GM23248 (cell line): Measurements from ENCODE around the gene SLC38A2. TPM values are rescaled to one million over a fixed set of nuclear protein-coding genes. Genes with fewer than 3 reads are reported as not detected.

Experiments
- DNase-seq: peaks from one replicate; pipeline ENCODE4 v3.0.0-alpha.2; 2015
- H2AFZ ChIP-seq: fragments of 200-600 bp; sonication (generic); 2 replicates; pipeline ENCODE4 v1.6.1; 2016; ENCODE audit warnings: antibody characterized with exemption
- H3F3A ChIP-seq: fragments of 200-600 bp; sonication (generic); 2 replicates; pipeline ENCODE4 v1.6.1; 2016; ENCODE audit warnings: mild to moderate bottlenecking, antibody characterized with exemption, mixed run types; ENCODE audit not compliant: insufficient read depth
- H3K27ac ChIP-seq: fragments of 200-600 bp; sonication (generic); 2 replicates; pipeline ENCODE4 v1.5.1; 2016; ENCODE audit warnings: mild to moderate bottlenecking
- H3K27me3 ChIP-seq: fragments of 200-600 bp; sonication (generic); replicated peaks from 2 replicates; pipeline ENCODE4 v1.6.1; 2016; ENCODE audit warnings: mild to moderate bottlenecking; ENCODE audit not compliant: insufficient read depth
- H3K36me3 ChIP-seq: fragments of 200-600 bp; sonication (generic); 2 replicates; pipeline ENCODE4 v1.6.1; 2016; ENCODE audit warnings: low read depth, mild to moderate bottlenecking
- H3K4me1 ChIP-seq: fragments of 200-600 bp; sonication (generic); 2 replicates; pipeline ENCODE4 v1.6.1; 2016; ENCODE audit warnings: mild to moderate bottlenecking; ENCODE audit not compliant: insufficient read depth
- H3K4me2 ChIP-seq: fragments of 200-600 bp; sonication (generic); one replicate; pipeline ENCODE4 v1.6.1; 2016; ENCODE audit warnings: mild to moderate bottlenecking; ENCODE audit not compliant: unreplicated experiment
- H3K4me3 ChIP-seq: fragments of 200-600 bp; sonication (generic); 2 replicates; pipeline ENCODE4 v1.5.1; 2016; ENCODE audit warnings: mild to moderate bottlenecking
- H3K79me2 ChIP-seq: fragments of 200-600 bp; sonication (generic); 2 replicates; pipeline ENCODE4 v1.6.1; 2016; ENCODE audit warnings: mild to moderate bottlenecking; ENCODE audit not compliant: insufficient read depth
- H3K9ac ChIP-seq: fragments of 200-600 bp; sonication (generic); 2 replicates; pipeline ENCODE4 v1.6.1; 2016; ENCODE audit warnings: mild to moderate bottlenecking
- H3K9me2 ChIP-seq: fragments of 200-600 bp; sonication (generic); 2 replicates; pipeline ENCODE4 v1.6.1; 2016; ENCODE audit warnings: mixed run types, mild to moderate bottlenecking, moderate library complexity; ENCODE audit not compliant: insufficient read depth
- H3K9me3 ChIP-seq: fragments of 200-600 bp; sonication (generic); one replicate; pipeline ENCODE4 v1.6.1; 2017; ENCODE audit warnings: low read depth
- H4K20me1 ChIP-seq: fragments of 200-600 bp; sonication (generic); 2 replicates; pipeline ENCODE4 v1.6.0; 2016; ENCODE audit not compliant: insufficient read depth
- EZH2 ChIP-seq: fragments of 200-600 bp; sonication (generic); IDR thresholded peaks from 2 replicates; pipeline ENCODE4 v1.6.1; 2018; ENCODE audit warnings: antibody characterized with exemption, mild to moderate bottlenecking; ENCODE audit not compliant: insufficient read depth, poor library complexity, severe bottlenecking
- EZH2phosphoT487 ChIP-seq: fragments of 200-600 bp; sonication (generic); IDR thresholded peaks from 2 replicates; pipeline ENCODE4 v1.6.1; 2018; ENCODE audit warnings: antibody characterized with exemption, moderate library complexity, mild to moderate bottlenecking, low read depth; ENCODE audit not compliant: insufficient read depth
- WGBS, 2 experiments: methylation state at CpG; one replicate each; pipeline ENCODE4 v1.1.6; 2015 to 2017; ENCODE audit warnings: low lambda C conversion rate in 2 of 2, low coverage in 1 of 2; ENCODE audit errors: missing lambda C conversion rate in 2 of 2; 5-methylcytosine and 5-hydroxymethylcytosine counted together
- in situ Hi-C: fragments of 300-500 bp; cut with MboI; formaldehyde crosslinking; loops from 2 replicates; pipeline ENCODE4 v1.15.0; 2020
- polyA plus RNA-seq: library from polyadenylated mRNA; unstranded; fragments of >200 nt; fragmentation: Nextera tagmentation; extraction: Ambion mirVana; gene quantifications from 2 replicates; pipeline ENCODE4 v1.2.1, GENCODE V29; 2016
- total RNA-seq: library from RNA; depleted of rRNA; stranded (reverse); fragments of >200 nt; shearing (Covaris generic); gene quantifications from 2 replicates; pipeline ENCODE4 v1.2.3, GENCODE V29; 2014

SLC38A2 gene
- total and polyA plus RNA-seq, 2 experiments from 2014 or later: 683 to 1,383 TPM

GRCh38 chr12:46373301-46374296 lies 1.0 kb upstream of the SLC38A2 start:
- Histone ChIP-seq H3K4me3 (peak overlapping the region; percentile 99), H3K9me2 (no peaks in the 10 kb centered on the region), H3K27me3 (no peaks in the 10 kb centered on the region), H3K9ac (peak overlapping the region; percentile 98), H3K9me3 (no peaks in the 10 kb centered on the region), H3K36me3 (peaks cover 26% of the 10 kb centered on the region), H3K27ac (peak overlapping the region; percentile 96), H3K79me2 (peaks cover 82% of the 10 kb centered on the region), H2AFZ (peak overlapping the region; percentile 79), H3K4me1 (peaks cover 21% of the 10 kb centered on the region), H4K20me1 (peaks cover 25% of the 10 kb centered on the region; the same call in 1 of the 2 replicates), H3K4me2 (peak overlapping the region; percentile 83), H3F3A (peaks cover 49% of the 10 kb centered on the region)
- WGBS, 2 experiments: 45 to 53% methylated on average over 32 to 37 of the region's 37 CpGs
- DNase-seq: peak; percentile 80
- TF ChIP-seq EZH2 (no peak), EZH2phosphoT487 (no peak)
- in situ Hi-C loops: loop anchor here (25.0 kb wide), 1 partner anchor 564 kb away; no protein-coding TSS in a partner anchor

GRCh38 chr12:46371718-46372543 lies 642 bp downstream of the SLC38A2 start:
- Histone ChIP-seq H3K9me3 (no peaks in the 10 kb centered on the region), H3K4me3 (peak overlapping the region; percentile 99), H3F3A (peaks cover 57% of the 10 kb centered on the region), H3K9ac (peak overlapping the region; percentile 98), H4K20me1 (peaks cover 40% of the 10 kb centered on the region), H3K79me2 (peaks cover 97% of the 10 kb centered on the region), H3K27ac (peak overlapping the region; percentile 96), H3K4me1 (peaks cover 10% of the 10 kb centered on the region), H3K9me2 (no peaks in the 10 kb centered on the region), H3K4me2 (peak overlapping the region; percentile 37), H3K36me3 (peaks cover 42% of the 10 kb centered on the region), H2AFZ (no peak overlapping the region), H3K27me3 (no peaks in the 10 kb centered on the region)
- WGBS, 2 experiments: 1% methylated on average over 42 to 74 of the region's 74 CpGs
- in situ Hi-C loops: loop anchor here (25.0 kb wide), 1 partner anchor 565 kb away; no protein-coding TSS in a partner anchor
- TF ChIP-seq EZH2phosphoT487: no peak
- no peak for TF ChIP-seq EZH2
- DNase-seq: peak; percentile 83

GRCh38 chr12:46370792-46371717 lies 1.5 kb downstream of the SLC38A2 start:
- WGBS, 2 experiments: 1% methylated on average over 47 to 53 of the region's 54 CpGs
- Histone ChIP-seq H3F3A (peaks cover 65% of the 10 kb centered on the region), H4K20me1 (peaks cover 49% of the 10 kb centered on the region), H3K27me3 (no peaks in the 10 kb centered on the region), H3K27ac (peak overlapping the region; percentile 96), H3K9me2 (no peaks in the 10 kb centered on the region), H3K9me3 (no peaks in the 10 kb centered on the region), H3K9ac (peak overlapping the region; percentile 98), H2AFZ (no peak overlapping the region), H3K36me3 (peaks cover 51% of the 10 kb centered on the region), H3K79me2 (peaks cover 97% of the 10 kb centered on the region), H3K4me1 (peaks cover 13% of the 10 kb centered on the region), H3K4me3 (peak overlapping the region; percentile 99), H3K4me2 (peak overlapping the region; percentile 98)
- in situ Hi-C loops: loop anchor here (25.0 kb wide), 1 partner anchor 566 kb away; no protein-coding TSS in a partner anchor
- DNase-seq: peak; percentile 95
- TF ChIP-seq EZH2: no peak
- no peak for TF ChIP-seq EZH2phosphoT487
